IPS-18a (cell line): ENCODE results near the gene TK2.

Source experiments
- H3K27ac ChIP-seq: one replicate; pipeline ENCODE4 v1.5.1; 2013; ENCODE audit warnings: low read length
- H3K27me3 ChIP-seq: one replicate; pipeline ENCODE4 v1.6.1; 2013; ENCODE audit warnings: mild to moderate bottlenecking, low read length; ENCODE audit not compliant: control insufficient read depth, insufficient read depth
- H3K36me3 ChIP-seq: one replicate; pipeline ENCODE4 v1.6.1; 2013; ENCODE audit warnings: low read depth, low read length; ENCODE audit not compliant: control insufficient read depth
- H3K4me1 ChIP-seq: one replicate; pipeline ENCODE4 v1.6.1; 2013; ENCODE audit warnings: low read depth, low read length; ENCODE audit not compliant: control insufficient read depth
- H3K4me3 ChIP-seq: one replicate; pipeline ENCODE4 v1.5.1; 2013; ENCODE audit warnings: low read length
- H3K9ac ChIP-seq: one replicate; pipeline ENCODE4 v1.6.1; 2013; ENCODE audit warnings: mild to moderate bottlenecking, low read length, moderate library complexity
- H3K9me3 ChIP-seq: one replicate; pipeline ENCODE4 v1.6.1; 2013; ENCODE audit warnings: low read depth, low read length; ENCODE audit not compliant: control insufficient read depth

TK2 gene

GRCh38 chr16:66480265-66481080 is 69.4 kb downstream of the TK2 start:
- Histone ChIP-seq H3K9ac (no peak overlapping the region), H3K9me3 (no peaks in the 10 kb centered on the region), H3K4me1 (no peaks in the 10 kb centered on the region), H3K27me3 (no peaks in the 10 kb centered on the region), H3K36me3 (no peaks in the 10 kb centered on the region), H3K4me3 (no peak overlapping the region), H3K27ac (no peak overlapping the region)

GRCh38 chr16:66479661-66480264 is 70.2 kb downstream of the TK2 start:
- no peaks in the 10 kb centered on the region for H3K36me3 ChIP-seq
- no peak overlapping the region for H3K27ac ChIP-seq
- no peak overlapping the region for H3K4me3 ChIP-seq
- H3K27me3 ChIP-seq, result no peaks in the 10 kb centered on the region
- H3K9me3 ChIP-seq, result no peaks in the 10 kb centered on the region
- no peak overlapping the region for H3K9ac ChIP-seq
- H3K4me1 ChIP-seq, result no peaks in the 10 kb centered on the region

- Histone ChIP-seq H3K9me3 (no peaks in the 10 kb centered on the region), H3K4me1 (peaks cover 2% of the 10 kb centered on the region), H3K4me3 (no peak overlapping the region), H3K9ac (no peak overlapping the region), H3K27ac (no peak overlapping the region), H3K27me3 (no peaks in the 10 kb centered on the region), H3K36me3 (no peaks in the 10 kb centered on the region)
Observed at GRCh38 chr16:66478733-66479511, 71.0 kb downstream of the TK2 start.

GRCh38 chr16:66477028-66477515 is 72.8 kb downstream of the TK2 start:
- no peak overlapping the region for H3K9ac ChIP-seq
- no peaks in the 10 kb centered on the region for H3K9me3 ChIP-seq
- no peak overlapping the region for H3K27ac ChIP-seq
- no peaks in the 10 kb centered on the region for H3K27me3 ChIP-seq
- no peaks in the 10 kb centered on the region for H3K36me3 ChIP-seq
- H3K4me3 ChIP-seq, result no peak overlapping the region
- H3K4me1 ChIP-seq, result peaks cover 3% of the 10 kb centered on the region

GRCh38 chr16:66476328-66477027 is 73.4 kb downstream of the TK2 start:
- Histone ChIP-seq H3K27me3 (no peaks in the 10 kb centered on the region), H3K9me3 (no peaks in the 10 kb centered on the region), H3K27ac (no peak overlapping the region), H3K4me1 (peaks cover 3% of the 10 kb centered on the region), H3K4me3 (no peak overlapping the region), H3K9ac (no peak overlapping the region), H3K36me3 (no peaks in the 10 kb centered on the region)

- H3K36me3 ChIP-seq, result no peaks in the 10 kb centered on the region
- no peak overlapping the region for H3K9ac ChIP-seq
- H3K4me3 ChIP-seq, result no peak overlapping the region
- H3K9me3 ChIP-seq, result no peaks in the 10 kb centered on the region
- no peaks in the 10 kb centered on the region for H3K27me3 ChIP-seq
- H3K4me1 ChIP-seq, result peaks cover 3% of the 10 kb centered on the region
- no peak overlapping the region for H3K27ac ChIP-seq
Observed at GRCh38 chr16:66475232-66475631, 74.7 kb downstream of the TK2 start.

GRCh38 chr16:66474750-66475199 is 75.1 kb downstream of the TK2 start:
- Histone ChIP-seq H3K27me3 (no peaks in the 10 kb centered on the region), H3K4me1 (peaks cover 3% of the 10 kb centered on the region), H3K9ac (no peak overlapping the region), H3K9me3 (no peaks in the 10 kb centered on the region), H3K36me3 (no peaks in the 10 kb centered on the region), H3K27ac (no peak overlapping the region), H3K4me3 (no peak overlapping the region)

GRCh38 chr16:66473654-66474519 is 76.0 kb downstream of the TK2 start:
- Histone ChIP-seq H3K27me3 (no peaks in the 10 kb centered on the region), H3K27ac (no peak overlapping the region), H3K4me1 (peaks cover 3% of the 10 kb centered on the region), H3K4me3 (no peak overlapping the region), H3K9ac (no peak overlapping the region), H3K9me3 (no peaks in the 10 kb centered on the region), H3K36me3 (no peaks in the 10 kb centered on the region)

GRCh38 chr16:66473051-66473571 is 76.8 kb downstream of the TK2 start:
- Histone ChIP-seq H3K27me3 (no peaks in the 10 kb centered on the region), H3K9me3 (no peaks in the 10 kb centered on the region), H3K9ac (no peak overlapping the region), H3K4me1 (peaks cover 3% of the 10 kb centered on the region), H3K36me3 (no peaks in the 10 kb centered on the region), H3K27ac (no peak overlapping the region), H3K4me3 (no peak overlapping the region)

GRCh38 chr16:66471716-66472393 is 78.1 kb downstream of the TK2 start:
- Histone ChIP-seq H3K36me3 (no peaks in the 10 kb centered on the region), H3K4me3 (no peak overlapping the region), H3K27ac (no peak overlapping the region), H3K27me3 (no peaks in the 10 kb centered on the region), H3K9me3 (no peaks in the 10 kb centered on the region), H3K4me1 (peaks cover 3% of the 10 kb centered on the region), H3K9ac (no peak overlapping the region)
